Measurements from ENCODE around the gene TOMM6.

- no peak for TF ChIP-seq CTCF (IDR thresholded peaks at IDR 0.05)
- TF ChIP-seq POLR2A (IDR thresholded peaks at IDR 0.05) = no peak
These were observed 46.9 kb upstream of the TOMM6 start for GRCh38 chr6:41740366-41741162.

Measured in testis (tissue), 2 donors.